ENCODE results near the gene HCAR3. TPM values are rescaled to one million over a fixed set of nuclear protein-coding genes. Genes with fewer than 3 reads are reported as not detected.

The HCAR3 gene
- total and polyA plus RNA-seq, 2 of the 13 experiments (the other 11 are each of a cell fraction or from before 2014, with no cell fraction given): 0.11 to 12.8 TPM

DNA sequence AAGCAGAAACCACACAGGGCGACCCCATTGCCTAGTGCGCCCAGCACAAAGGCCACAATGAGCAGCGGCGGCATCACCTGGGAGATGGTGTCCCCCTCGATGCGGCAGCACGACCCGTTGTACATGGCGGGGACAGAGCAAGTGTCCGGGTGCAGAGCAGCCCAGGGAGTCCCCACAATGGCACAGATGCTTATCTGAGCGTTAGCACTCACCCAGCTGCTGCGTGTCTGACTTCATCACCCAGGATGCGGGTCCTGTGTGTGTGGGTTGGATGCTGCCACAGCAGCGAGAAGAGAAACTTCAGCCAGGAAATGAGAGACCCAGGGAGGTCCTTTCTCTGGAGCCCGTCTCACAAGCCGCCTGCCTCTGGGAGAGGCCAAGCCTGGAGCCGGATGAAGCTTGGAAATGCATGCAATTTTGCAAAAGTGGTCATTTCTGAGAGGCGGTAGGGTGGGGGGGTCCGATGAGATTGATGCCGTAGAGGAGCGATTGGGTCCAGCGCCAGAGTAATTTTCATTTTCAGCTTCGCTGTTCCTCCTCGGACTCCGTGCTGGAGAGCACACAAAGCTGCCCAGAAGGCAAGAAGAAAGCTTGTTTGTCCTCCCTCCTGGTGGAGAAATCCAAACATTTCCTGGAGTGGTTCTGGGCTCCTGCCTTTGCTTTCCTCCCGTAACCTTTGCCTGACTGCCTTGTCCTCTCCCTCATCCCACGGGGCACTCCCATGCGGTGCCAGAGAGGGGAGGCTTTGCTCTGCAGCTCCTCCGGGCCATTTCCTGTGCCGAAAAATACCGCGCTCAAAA lies 13.8 kb upstream of the HCAR3 start, which contains the start of gene HCAR1 (continued):
- TF ChIP-seq, protein P1, sequence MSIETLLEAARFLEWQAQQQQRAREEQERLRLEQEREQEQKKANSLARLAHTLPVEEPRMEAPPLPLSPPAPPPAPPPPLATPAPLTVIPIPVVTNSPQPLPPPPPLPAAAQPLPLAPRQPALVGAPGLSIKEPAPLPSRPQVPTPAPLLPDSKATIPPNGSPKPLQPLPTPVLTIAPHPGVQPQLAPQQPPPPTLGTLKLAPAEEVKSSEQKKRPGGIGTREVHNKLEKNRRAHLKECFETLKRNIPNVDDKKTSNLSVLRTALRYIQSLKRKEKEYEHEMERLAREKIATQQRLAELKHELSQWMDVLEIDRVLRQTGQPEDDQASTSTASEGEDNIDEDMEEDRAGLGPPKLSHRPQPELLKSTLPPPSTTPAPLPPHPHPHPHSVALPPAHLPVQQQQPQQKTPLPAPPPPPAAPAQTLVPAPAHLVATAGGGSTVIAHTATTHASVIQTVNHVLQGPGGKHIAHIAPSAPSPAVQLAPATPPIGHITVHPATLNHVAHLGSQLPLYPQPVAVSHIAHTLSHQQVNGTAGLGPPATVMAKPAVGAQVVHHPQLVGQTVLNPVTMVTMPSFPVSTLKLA (IDR thresholded peaks at IDR 0.05): no peak
- TF ChIP-seq ZNF329 (CRISPR knock-in tag; IDR thresholded peaks at IDR 0.05; ENCODE audit: low read depth) (no peak), ZNF263 (CRISPR knock-in tag; IDR thresholded peaks at IDR 0.05) (peak; percentile 97), ZNF670 (CRISPR knock-in tag; IDR thresholded peaks at IDR 0.05; ENCODE audit: borderline replicate concordance) (no peak), HES4 (CRISPR knock-in tag; IDR thresholded peaks at IDR 0.05; ENCODE audit: borderline replicate concordance) (0 out of 2 replicates have a peak, but pooled peaks have one; percentile 44), ZFP91 (CRISPR knock-in tag; IDR thresholded peaks at IDR 0.05; ENCODE audit: borderline replicate concordance) (peak; percentile 24; the same call in 1 of the 2 replicates), ZNF296 (CRISPR knock-in tag; conservative IDR thresholded peaks at IDR 0.05) (no peak), ZNF484 (CRISPR knock-in tag; IDR thresholded peaks at IDR 0.05; ENCODE audit: borderline replicate concordance, low read depth) (no peak), HDAC2 (CRISPR knock-in tag; IDR thresholded peaks at IDR 0.05) (peak; percentile 33; the same call in 1 of the 2 replicates), U2AF2 (IDR thresholded peaks at IDR 0.05; ENCODE audit: low read depth, low read length) (no peak), RXRB (CRISPR knock-in tag; IDR thresholded peaks at IDR 0.05; ENCODE audit: borderline replicate concordance) (peak; percentile 29), ZNF570 (CRISPR knock-in tag; IDR thresholded peaks at IDR 0.05; ENCODE audit: borderline replicate concordance) (no peak), ZNF335 (CRISPR knock-in tag; IDR thresholded peaks at IDR 0.05) (0 out of 2 replicates have a peak, but pooled peaks have one; percentile 31), ZNF605 (CRISPR knock-in tag; IDR thresholded peaks at IDR 0.05) (no peak), MEF2D (CRISPR knock-in tag; IDR thresholded peaks at IDR 0.05) (0 out of 2 replicates have a peak, but pooled peaks have one; percentile 58), HNF4A (CRISPR knock-in tag; IDR thresholded peaks at IDR 0.05) (no peak), TCF7 (IDR thresholded peaks at IDR 0.05; ENCODE audit: low read depth) (no peak), ZNF260 (CRISPR knock-in tag; IDR thresholded peaks at IDR 0.05; ENCODE audit: borderline replicate concordance, low read depth) (no peak), ZMYM2 (CRISPR knock-in tag; IDR thresholded peaks at IDR 0.05) (no peak), YY1 (IDR thresholded peaks at IDR 0.05; ENCODE audit: insufficient read depth, insufficient replicate concordance, low read depth, low read length) (peak; percentile 15), MLXIP (CRISPR knock-in tag; IDR thresholded peaks at IDR 0.05; ENCODE audit: borderline replicate concordance) (no peak)
- TF ChIP-seq, protein P2, sequence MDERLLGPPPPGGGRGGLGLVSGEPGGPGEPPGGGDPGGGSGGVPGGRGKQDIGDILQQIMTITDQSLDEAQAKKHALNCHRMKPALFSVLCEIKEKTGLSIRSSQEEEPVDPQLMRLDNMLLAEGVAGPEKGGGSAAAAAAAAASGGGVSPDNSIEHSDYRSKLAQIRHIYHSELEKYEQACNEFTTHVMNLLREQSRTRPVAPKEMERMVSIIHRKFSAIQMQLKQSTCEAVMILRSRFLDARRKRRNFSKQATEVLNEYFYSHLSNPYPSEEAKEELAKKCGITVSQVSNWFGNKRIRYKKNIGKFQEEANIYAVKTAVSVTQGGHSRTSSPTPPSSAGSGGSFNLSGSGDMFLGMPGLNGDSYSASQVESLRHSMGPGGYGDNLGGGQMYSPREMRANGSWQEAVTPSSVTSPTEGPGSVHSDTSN (CRISPR knock-in tag; IDR thresholded peaks at IDR 0.05): no peak
